Stimulated activated CD4-positive, alpha-beta T cell treated with anti-CD3 and anti-CD28 coated beads, TNF-alpha, amount 100 ng/mL, for 4 hours (primary cell): Measurements from ENCODE around the gene PTF1A.

ENCODE experiments used
- DNase-seq, 3 experiments: peaks; one replicate each; pipeline ENCODE4 v3.0.0-alpha.2; 2020; ENCODE audit warnings: low read depth in 3 of 3

The PTF1A gene

GRCh38 chr10:23187155-23187554 lies 5.0 kb upstream of the PTF1A start:
- no peak for DNase-seq

- DNase-seq, result no peak
Observed at GRCh38 chr10:23189024-23189423, 3.1 kb upstream of the PTF1A start.

GRCh38 chr10:23190872-23191763 lies 994 bp upstream of the PTF1A start:
- DNase-seq, result no peak

GRCh38 chr10:23192712-23193434 lies 761 bp downstream of the PTF1A start:
- DNase-seq, result no peak

- no peak for DNase-seq
Observed at GRCh38 chr10:23193435-23194074, 1.4 kb downstream of the PTF1A start.

- DNase-seq, result no peak
Observed at GRCh38 chr10:23194471-23194965, 2.4 kb downstream of the PTF1A start.

- no peak for DNase-seq
Observed at GRCh38 chr10:23194966-23195845, 3.1 kb downstream of the PTF1A start.

- DNase-seq, result no peak
Observed at GRCh38 chr10:23195846-23196600, 3.9 kb downstream of the PTF1A start.

- no peak for DNase-seq
Observed at GRCh38 chr10:23196915-23197314, 4.8 kb downstream of the PTF1A start.

GRCh38 chr10:23197416-23197861 lies 5.3 kb downstream of the PTF1A start:
- DNase-seq, result no peak

- no peak for DNase-seq
Observed at GRCh38 chr10:23198610-23198939, 6.5 kb downstream of the PTF1A start.

GRCh38 chr10:23198940-23199767 lies 7.0 kb downstream of the PTF1A start:
- DNase-seq, result no peak

GRCh38 chr10:23199768-23200511 lies 7.8 kb downstream of the PTF1A start:
- DNase-seq, result no peak

GRCh38 chr10:23200586-23200985 lies 8.5 kb downstream of the PTF1A start:
- DNase-seq, result no peak

- DNase-seq, result no peak
Observed at GRCh38 chr10:23200997-23201652, 9.0 kb downstream of the PTF1A start.

GRCh38 chr10:23201837-23202236 lies 9.7 kb downstream of the PTF1A start:
- DNase-seq, result no peak

GRCh38 chr10:23202779-23203178 lies 10.7 kb downstream of the PTF1A start:
- no peak for DNase-seq
